Neural cell (in vitro differentiated cells): ENCODE measurements around the gene AKR1C3.

ENCODE experiments used
- CTCF ChIP-seq: fragments of 450-650 bp; IDR thresholded peaks from 2 replicates; pipeline ENCODE4 v1.5.1; 2014; ENCODE audit warnings: antibody characterized with exemption, mild to moderate bottlenecking, moderate library complexity; ENCODE audit not compliant: poor library complexity, severe bottlenecking
- EP300 ChIP-seq: fragments of 450-650 bp; conservative IDR thresholded peaks from 2 replicates; pipeline ENCODE4 v1.6.1; 2014; ENCODE audit warnings: antibody characterized with exemption, mild to moderate bottlenecking, moderate library complexity; ENCODE audit not compliant: poor library complexity, severe bottlenecking
- EZH2 ChIP-seq: fragments of 200-600, 300-800 bp; shearing (Covaris generic), sonication (generic); IDR thresholded peaks from 2 replicates; pipeline ENCODE4 v1.6.1; 2014; ENCODE audit warnings: antibody characterized with exemption, low read length, borderline replicate concordance, mild to moderate bottlenecking; ENCODE audit not compliant: insufficient read depth, poor library complexity, severe bottlenecking
- MXI1 ChIP-seq: fragments of 450-650 bp; conservative IDR thresholded peaks from 2 replicates; pipeline ENCODE4 v1.6.1; 2014; ENCODE audit warnings: antibody characterized with exemption, mild to moderate bottlenecking; ENCODE audit not compliant: poor library complexity, severe bottlenecking
- POLR2AphosphoS5 ChIP-seq: IDR thresholded peaks from 2 replicates; pipeline ENCODE4 v1.6.1; 2012
- RAD21 ChIP-seq: fragments of 450-650 bp; conservative IDR thresholded peaks from 2 replicates; pipeline ENCODE4 v1.6.1; 2014; ENCODE audit warnings: antibody characterized with exemption, mild to moderate bottlenecking, moderate library complexity
- REST ChIP-seq: IDR thresholded peaks from 2 replicates; pipeline ENCODE4 v1.6.1; 2012; ENCODE audit warnings: borderline replicate concordance
- SMC3 ChIP-seq: fragments of 450-650 bp; conservative IDR thresholded peaks from 2 replicates; pipeline ENCODE4 v1.6.1; 2014; ENCODE audit warnings: antibody characterized with exemption, mild to moderate bottlenecking, moderate library complexity; ENCODE audit not compliant: poor library complexity
- TAF1 ChIP-seq: IDR thresholded peaks from 2 replicates; pipeline ENCODE4 v1.6.1; 2012; ENCODE audit warnings: low read depth

GRCh38 chr10:5094265-5095205 is at the start of gene AKR1C3:
- peak; percentile 60 for TF ChIP-seq CTCF
- peak; percentile 64 for TF ChIP-seq SMC3
- no peak for TF ChIP-seq EZH2
- TF ChIP-seq EP300, result no peak
- peak; percentile 53 for TF ChIP-seq RAD21
- no peak for TF ChIP-seq TAF1
- TF ChIP-seq POLR2AphosphoS5, result no peak
- TF ChIP-seq REST, result no peak
- TF ChIP-seq MXI1, result no peak
